ENCODE measurements around the gene BTBD16.

GRCh38 chr10:122304054-122304579, 33.0 kb downstream of the BTBD16 start:
- TF ChIP-seq POLR2A (IDR thresholded peaks at IDR 0.05) (no peak), CTCF (IDR thresholded peaks at IDR 0.05) (no peak)

Data from ovary (tissue), 3 donors.